ENCODE results near the gene PGBD2. TPM values are rescaled to one million over a fixed set of nuclear protein-coding genes. Genes with fewer than 3 reads are reported as not detected.

Gene PGBD2
- total and polyA plus RNA-seq, 2 of the 13 experiments (the other 11 are each of a cell fraction or from before 2014, with no cell fraction given), result 6.0 to 7.4 TPM

- TF ChIP-seq ZNF639 (CRISPR knock-in tag; conservative IDR thresholded peaks at IDR 0.05) (peak; percentile 14; the same call in 1 of the 2 replicates), ZNF775 (CRISPR knock-in tag; IDR thresholded peaks at IDR 0.05; ENCODE audit: borderline replicate concordance) (no peak), REXO4 (CRISPR knock-in tag; IDR thresholded peaks at IDR 0.05; ENCODE audit: borderline replicate concordance) (no peak), DRAP1 (CRISPR knock-in tag; IDR thresholded peaks at IDR 0.05) (peak; percentile 69), ZNF564 (CRISPR knock-in tag; IDR thresholded peaks at IDR 0.05) (peak; percentile 66), ZNF558 (CRISPR knock-in tag; IDR thresholded peaks at IDR 0.05; ENCODE audit: borderline replicate concordance) (no peak; the same call in 1 of the 2 replicates), POGK (CRISPR knock-in tag; conservative IDR thresholded peaks at IDR 0.05) (no peak; the same call in 1 of the 2 replicates), ETV6 (CRISPR knock-in tag; conservative IDR thresholded peaks at IDR 0.05) (no peak), KLF6 (CRISPR knock-in tag; IDR thresholded peaks at IDR 0.05) (0 out of 2 replicates have a peak, but pooled peaks have one; percentile 51), SMARCC2 (IDR thresholded peaks at IDR 0.05) (no peak), ZSCAN22 (CRISPR knock-in tag; IDR thresholded peaks at IDR 0.05) (no peak), ZMAT5 (CRISPR knock-in tag; IDR thresholded peaks at IDR 0.05; ENCODE audit: borderline replicate concordance, low read depth) (no peak), TCF7 (IDR thresholded peaks at IDR 0.05; ENCODE audit: low read depth) (no peak), CBX5 (CRISPR knock-in tag; IDR thresholded peaks at IDR 0.05; ENCODE audit: borderline replicate concordance) (peak; percentile 7; the same call in 1 of the 2 replicates), ZNF792 (CRISPR knock-in tag; IDR thresholded peaks at IDR 0.05) (no peak), ZNF546 (CRISPR knock-in tag; conservative IDR thresholded peaks at IDR 0.05) (no peak), ZSCAN20 (CRISPR knock-in tag; IDR thresholded peaks at IDR 0.05; ENCODE audit: borderline replicate concordance) (peak; percentile 77; the same call in 1 of the 2 replicates), SRSF9 (IDR thresholded peaks at IDR 0.05; ENCODE audit: borderline replicate concordance, insufficient read depth, low read depth, low read length, poor library complexity, severe bottlenecking) (no peak), HIVEP1 (CRISPR knock-in tag; IDR thresholded peaks at IDR 0.05) (no peak), MAZ (IDR thresholded peaks at IDR 0.05; ENCODE audit: borderline replicate concordance, low read depth, low read length) (no peak; the same call in 1 of the 2 replicates), MAZ (CRISPR knock-in tag; IDR thresholded peaks at IDR 0.05; ENCODE audit: low read depth) (peak; percentile 92)
- TF ChIP-seq, protein P1, sequence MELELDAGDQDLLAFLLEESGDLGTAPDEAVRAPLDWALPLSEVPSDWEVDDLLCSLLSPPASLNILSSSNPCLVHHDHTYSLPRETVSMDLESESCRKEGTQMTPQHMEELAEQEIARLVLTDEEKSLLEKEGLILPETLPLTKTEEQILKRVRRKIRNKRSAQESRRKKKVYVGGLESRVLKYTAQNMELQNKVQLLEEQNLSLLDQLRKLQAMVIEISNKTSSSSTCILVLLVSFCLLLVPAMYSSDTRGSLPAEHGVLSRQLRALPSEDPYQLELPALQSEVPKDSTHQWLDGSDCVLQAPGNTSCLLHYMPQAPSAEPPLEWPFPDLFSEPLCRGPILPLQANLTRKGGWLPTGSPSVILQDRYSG (CRISPR knock-in tag; IDR thresholded peaks at IDR 0.05), result no peak
- TF ChIP-seq, protein P2, sequence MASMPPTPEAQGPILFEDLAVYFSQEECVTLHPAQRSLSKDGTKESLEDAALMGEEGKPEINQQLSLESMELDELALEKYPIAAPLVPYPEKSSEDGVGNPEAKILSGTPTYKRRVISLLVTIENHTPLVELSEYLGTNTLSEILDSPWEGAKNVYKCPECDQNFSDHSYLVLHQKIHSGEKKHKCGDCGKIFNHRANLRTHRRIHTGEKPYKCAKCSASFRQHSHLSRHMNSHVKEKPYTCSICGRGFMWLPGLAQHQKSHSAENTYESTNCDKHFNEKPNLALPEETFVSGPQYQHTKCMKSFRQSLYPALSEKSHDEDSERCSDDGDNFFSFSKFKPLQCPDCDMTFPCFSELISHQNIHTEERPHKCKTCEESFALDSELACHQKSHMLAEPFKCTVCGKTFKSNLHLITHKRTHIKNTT (CRISPR knock-in tag; IDR thresholded peaks at IDR 0.05), result no peak
These were observed 42.8 kb upstream of the PGBD2 start (continued) for GRCh38 chr1:248862998-248863881.

All from HepG2 (cell line).